Activated CD8-positive, alpha-beta memory T cell treated with anti-CD3 and anti-CD28 coated beads for 1 hour (primary cell): ENCODE data around the gene MIOS.
"Not testable (repeated sequence)": the region's sequence is repeated elsewhere in the genome, so short reads cannot be mapped to it uniquely, and the experiment has no call there.

ENCODE experiments used
- DNase-seq, 2 donors: peaks; one replicate each; pipeline ENCODE4 v3.0.0-alpha.2; 2020; ENCODE audit warnings: low read depth in 1 of 2; ENCODE audit errors: extremely low read depth in 1 of 2

Gene MIOS

DNA sequence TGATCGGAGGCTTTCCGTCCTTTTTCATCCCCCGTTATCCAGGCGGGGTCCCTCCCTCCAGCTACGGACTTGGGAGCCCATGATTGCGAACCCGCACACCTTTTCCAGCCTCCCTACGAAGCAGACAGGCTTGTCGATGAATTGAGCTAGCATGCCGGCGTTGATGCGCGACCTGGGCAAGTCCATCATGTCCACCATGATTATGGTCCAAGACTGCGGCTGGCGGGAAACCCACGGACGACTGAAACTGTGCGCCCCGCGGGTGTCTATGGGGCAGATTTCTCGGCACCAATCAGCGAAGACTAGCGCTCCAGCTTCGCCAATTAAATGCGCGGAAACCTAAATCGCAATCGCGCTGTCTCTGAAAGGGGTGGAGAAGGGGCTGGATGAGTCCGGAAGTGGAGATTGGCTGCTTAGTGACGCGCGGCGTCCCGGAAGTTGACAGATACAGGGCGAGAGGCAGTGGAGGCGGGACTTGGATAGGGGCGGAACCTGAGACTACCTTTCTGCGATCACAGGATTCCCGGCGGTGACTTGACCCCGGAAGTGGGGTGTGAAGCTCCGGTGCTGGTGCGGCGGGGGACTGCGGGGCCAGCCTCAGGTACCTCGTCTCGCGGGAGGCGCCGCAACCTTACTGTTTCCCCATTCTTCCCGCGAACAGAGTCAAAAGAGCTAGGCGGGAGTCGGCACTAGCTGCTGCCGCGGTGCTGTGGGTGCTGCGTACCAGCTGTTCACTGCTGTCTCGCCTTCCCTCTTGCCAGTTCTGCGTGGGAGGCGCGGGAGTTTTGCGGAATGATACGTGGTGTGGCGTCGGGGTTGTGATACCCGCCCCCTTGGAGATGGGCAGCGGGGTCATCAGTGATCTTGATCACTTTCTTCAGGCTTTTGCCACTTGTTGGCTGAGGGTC is 73.8 kb downstream of the MIOS start, which contains the start of gene UMAD1:
TSS of gene UMAD1 (plus strand) at position 532 of the 908 bp plus-strand sequence. CDS start 32,620 bp downstream, outside the sequence.
- peak; percentile 94 to 99 for DNase-seq

GRCh38 chr7:7641129-7641663 is 74.5 kb downstream of the MIOS start:
- DNase-seq, result no peak

- DNase-seq, result no peak
These were observed 75.4 kb downstream of the MIOS start for GRCh38 chr7:7642081-7642480.

- no peak for DNase-seq
These were observed 80.9 kb downstream of the MIOS start for GRCh38 chr7:7647495-7648036.

GRCh38 chr7:7650682-7651206 is 84.1 kb downstream of the MIOS start:
- DNase-seq, result no peak

DNA sequence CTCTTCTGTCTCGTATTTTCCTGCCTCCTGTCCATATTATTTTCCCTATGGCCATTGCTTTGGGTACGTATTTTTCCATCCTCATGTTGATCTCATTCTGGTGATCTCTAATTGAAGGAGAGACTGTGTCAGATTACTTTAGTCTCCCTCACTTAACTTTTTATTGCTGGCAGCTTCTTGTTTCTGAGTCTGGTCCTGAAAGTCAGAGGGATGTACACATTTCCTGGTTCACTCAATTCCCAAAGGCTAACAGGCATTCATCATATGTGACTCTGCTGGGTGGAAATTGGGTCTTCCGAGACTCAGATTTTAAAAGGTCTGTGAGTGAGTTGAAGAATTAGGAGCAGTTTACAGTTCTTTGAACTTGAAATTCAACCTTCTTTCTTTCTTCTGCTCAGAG is 84.8 kb downstream of the MIOS start:
- DNase-seq, result no peak

GRCh38 chr7:7652798-7653540 is 86.3 kb downstream of the MIOS start:
- DNase-seq, result no peak

- DNase-seq, result no peak
These were observed 87.0 kb downstream of the MIOS start for GRCh38 chr7:7653593-7654187.

DNA sequence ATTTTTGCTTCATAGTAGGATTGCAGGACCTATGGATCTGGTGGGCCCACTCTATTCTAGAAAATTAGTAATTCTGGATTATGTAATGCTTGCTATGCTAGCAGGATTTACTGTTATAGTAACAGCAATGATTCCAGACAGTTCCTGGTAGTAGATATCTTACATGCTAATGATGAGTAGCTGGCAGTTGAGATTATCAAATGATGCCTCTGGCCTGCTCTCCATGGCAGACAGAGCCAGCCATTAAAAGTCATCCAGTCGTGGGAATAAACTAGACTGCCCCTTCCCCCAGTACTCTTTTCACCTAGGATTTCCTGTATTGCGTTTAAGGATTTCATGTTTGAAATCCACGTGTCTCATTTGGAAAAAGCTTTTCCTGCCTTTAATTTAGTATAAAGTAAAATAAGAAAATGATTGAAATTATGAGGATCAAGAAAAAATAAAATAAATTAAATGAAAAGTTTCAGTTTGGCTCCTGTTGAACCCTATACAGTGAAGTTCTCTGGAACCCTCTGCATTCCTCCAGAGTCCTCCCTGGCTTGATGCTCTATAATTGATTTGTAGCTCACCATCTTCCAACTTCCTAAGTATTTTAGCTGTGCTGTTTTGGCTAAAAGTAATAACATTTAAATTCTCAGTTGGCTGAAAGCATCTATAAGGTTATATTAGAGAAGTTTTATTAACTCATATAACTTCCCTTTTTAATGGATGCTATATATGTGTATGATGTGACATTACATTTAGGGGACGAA is 88.5 kb downstream of the MIOS start:
- DNase-seq, result no peak

DNA sequence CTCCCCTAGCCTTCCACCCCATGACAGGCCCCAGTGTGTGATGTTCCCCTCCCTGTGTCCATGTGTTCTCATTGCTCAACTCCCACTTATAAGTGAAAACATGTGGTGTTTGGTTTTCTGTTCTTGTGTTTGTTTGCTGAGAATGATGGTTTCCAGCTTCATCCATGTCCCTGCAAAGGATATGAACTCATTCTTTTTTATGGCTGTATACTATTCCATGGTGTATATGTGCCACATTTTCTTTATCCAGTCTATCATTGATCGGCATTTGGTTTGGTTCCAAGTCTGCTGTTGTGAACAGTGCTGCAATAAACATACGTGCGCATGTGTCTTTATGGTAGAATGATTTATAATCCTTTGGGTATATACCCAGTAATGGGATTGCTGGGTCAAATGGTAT is 89.8 kb downstream of the MIOS start:
- DNase-seq, result not testable (repeated sequence)
